HepG2 (cell line): ENCODE measurements around the gene BICRA. TPM values are rescaled to one million over a fixed set of nuclear protein-coding genes. Genes with fewer than 3 reads are reported as not detected.

Experiments
- AGO1 ChIP-seq: fragments of 200-400 bp; formaldehyde crosslinking; IDR thresholded peaks from 2 replicates; pipeline ENCODE4 v1.6.1; 2017; ENCODE audit warnings: mild to moderate bottlenecking, low read depth, low read length, moderate library complexity; ENCODE audit not compliant: poor library complexity, severe bottlenecking
- CSRNP1 ChIP-seq: sonication (generic); formaldehyde crosslinking; IDR thresholded peaks from 2 replicates; pipeline ENCODE4 v1.8.1; 2023; ENCODE audit warnings: mild to moderate bottlenecking, missing genetic modification reagents
- CTCF ChIP-seq: sonication (generic); formaldehyde crosslinking; IDR thresholded peaks from 2 replicates; pipeline ENCODE4 v1.5.0; 2020; ENCODE audit warnings: mild to moderate bottlenecking, missing genetic modification reagents, moderate library complexity
- EED ChIP-seq: sonication (generic); formaldehyde crosslinking; IDR thresholded peaks from 2 replicates; pipeline ENCODE4 v1.5.0; 2020; ENCODE audit warnings: mild to moderate bottlenecking, missing genetic modification reagents
- MAZ ChIP-seq, 2 experiments: sonication (generic) in 1 of 2; formaldehyde crosslinking in 1 of 2; IDR thresholded peaks; 2 replicates each; pipeline versions ENCODE4 v1.5.0 to v1.6.1; 2012 to 2020; ENCODE audit warnings: low read depth in 2 of 2, mild to moderate bottlenecking in 2 of 2, borderline replicate concordance in 1 of 2, improper control_type of control experiment in 1 of 2, low read length in 1 of 2, missing genetic modification reagents in 1 of 2, moderate library complexity in 1 of 2
- MED1 ChIP-seq: sonication (generic); formaldehyde crosslinking; IDR thresholded peaks from 2 replicates; pipeline ENCODE4 v1.4.0; 2020; ENCODE audit warnings: missing genetic modification reagents
- MIXL1 ChIP-seq: IDR thresholded peaks from 2 replicates; pipeline ENCODE4 v1.6.1; 2016
- MXD3 ChIP-seq: IDR thresholded peaks from 2 replicates; pipeline ENCODE4 v1.6.1; 2016; ENCODE audit warnings: mild to moderate bottlenecking, missing biosample characterization, missing genetic modification reagents
- PTBP1 ChIP-seq: fragments of 200-400 bp; formaldehyde crosslinking; IDR thresholded peaks from 2 replicates; pipeline ENCODE4 v1.6.1; 2018; ENCODE audit warnings: low read length, low read depth; ENCODE audit not compliant: poor library complexity, severe bottlenecking
- TRIM22 ChIP-seq: fragments of 450-650 bp; IDR thresholded peaks from 2 replicates; pipeline ENCODE4 v1.6.1; 2017
- ZMYM4 ChIP-seq: sonication (generic); formaldehyde crosslinking; IDR thresholded peaks from 2 replicates; pipeline ENCODE4 v1.8.1; 2023; ENCODE audit warnings: mild to moderate bottlenecking, missing genetic modification reagents
- ZNF180 ChIP-seq: sonication (generic); formaldehyde crosslinking; IDR thresholded peaks from 2 replicates; pipeline ENCODE4 v1.4.0; 2020; ENCODE audit warnings: low read depth, missing genetic modification reagents, borderline replicate concordance
- ZNF235 ChIP-seq: sonication (generic); formaldehyde crosslinking; IDR thresholded peaks from 2 replicates; pipeline ENCODE4 v1.8.1; 2023; ENCODE audit warnings: mild to moderate bottlenecking, missing genetic modification reagents, borderline replicate concordance
- ZNF317 ChIP-seq: sonication (generic); formaldehyde crosslinking; IDR thresholded peaks from 2 replicates; pipeline ENCODE4 v1.5.0; 2020; ENCODE audit warnings: mild to moderate bottlenecking, missing genetic modification reagents
- ZNF414 ChIP-seq: sonication (generic); formaldehyde crosslinking; IDR thresholded peaks from 2 replicates; pipeline ENCODE4 v1.5.0; 2020; ENCODE audit warnings: missing genetic modification reagents
- polyA plus RNA-seq, 8 experiments: library from polyadenylated mRNA; depleted of rRNA in 3 of 8; stranded (reverse) in 7 of 8; unstranded in 1 of 8; fragments of >200 nt; fragmentation: Illumina TruSeq in 4 of 8; extraction: Trizol in 4 of 8; gene quantifications; 2 replicates each; pipeline versions ENCODE4 v1.2.1 to v1.2.3, GENCODE V29; 2011 to 2016; ENCODE audit warnings: low read depth in 4 of 8, missing spikeins in 1 of 8, mixed read lengths in 1 of 8; ENCODE audit not compliant: insufficient read depth in 1 of 8
- total RNA-seq, 5 experiments: library from RNA; depleted of rRNA; stranded (reverse); fragments of >200 nt; fragmentation: Illumina TruSeq; extraction: Trizol; gene quantifications; 2 replicates each; pipeline ENCODE4 v1.2.3, GENCODE V29; 2016; ENCODE audit warnings: low read depth in 1 of 5
- TF ChIP-seq, protein P1 (sequence below): sonication (generic); formaldehyde crosslinking; IDR thresholded peaks from 2 replicates; pipeline ENCODE4; 2020; ENCODE audit warnings: missing genetic modification reagents, mild to moderate bottlenecking, borderline replicate concordance
- TF ChIP-seq, protein P2 (sequence below): sonication (generic); formaldehyde crosslinking; IDR thresholded peaks from 2 replicates; pipeline ENCODE4 v1.4.0; 2020; ENCODE audit warnings: missing genetic modification reagents

The BICRA gene
- total and polyA plus RNA-seq, 2 of the 13 experiments (the other 11 are each of a cell fraction or from before 2014, with no cell fraction given) = 0.55 to 0.71 TPM

DNA sequence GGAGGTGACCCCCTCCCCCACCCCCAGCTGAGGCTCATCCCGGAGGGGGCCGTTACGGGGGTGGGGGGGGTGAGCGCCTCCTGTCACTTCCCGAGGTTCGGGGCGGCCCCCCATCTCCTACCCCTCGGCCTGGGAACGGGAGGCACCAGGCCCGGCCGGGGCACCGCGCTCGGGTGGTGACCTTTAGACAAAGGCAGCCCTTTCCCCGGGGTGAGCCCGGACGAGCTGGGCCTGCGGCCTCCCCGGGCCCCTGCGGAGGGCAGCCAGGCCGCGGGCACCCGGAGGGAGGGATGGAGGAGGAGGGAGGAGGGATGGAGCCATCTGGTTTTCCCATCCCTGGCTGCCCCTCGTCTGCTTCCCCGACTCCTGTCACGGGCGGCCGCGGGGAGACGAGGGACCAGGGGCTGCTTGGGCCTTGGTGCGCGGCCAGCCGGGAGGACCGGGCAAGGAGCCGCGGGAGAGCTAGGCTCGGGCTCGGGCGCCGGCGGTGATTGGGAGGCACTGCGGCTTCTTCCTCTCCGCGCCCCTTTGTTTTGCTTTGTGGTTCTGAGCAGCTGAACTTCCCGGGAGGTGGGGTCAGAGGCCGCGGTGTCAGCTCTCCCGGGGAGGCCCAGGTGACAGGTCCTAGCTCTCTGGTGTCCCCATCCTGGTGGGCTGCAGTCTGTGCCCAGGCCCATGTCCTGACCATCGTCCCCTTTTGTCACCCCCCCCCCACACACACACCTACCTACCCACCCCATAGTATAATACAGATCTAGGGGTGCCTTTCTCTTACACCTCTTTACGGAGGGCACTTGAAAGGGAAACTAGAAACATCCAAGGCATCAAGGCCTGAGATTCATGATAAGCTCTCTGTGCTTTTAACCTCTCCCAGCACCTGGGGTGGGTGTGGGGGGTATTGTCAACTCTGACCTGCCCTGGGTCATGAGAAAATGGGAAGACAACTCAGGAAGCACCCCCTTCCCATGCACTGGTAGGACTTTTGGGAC is 1.3 kb downstream of the BICRA start (continued):
- TF ChIP-seq, protein P1, sequence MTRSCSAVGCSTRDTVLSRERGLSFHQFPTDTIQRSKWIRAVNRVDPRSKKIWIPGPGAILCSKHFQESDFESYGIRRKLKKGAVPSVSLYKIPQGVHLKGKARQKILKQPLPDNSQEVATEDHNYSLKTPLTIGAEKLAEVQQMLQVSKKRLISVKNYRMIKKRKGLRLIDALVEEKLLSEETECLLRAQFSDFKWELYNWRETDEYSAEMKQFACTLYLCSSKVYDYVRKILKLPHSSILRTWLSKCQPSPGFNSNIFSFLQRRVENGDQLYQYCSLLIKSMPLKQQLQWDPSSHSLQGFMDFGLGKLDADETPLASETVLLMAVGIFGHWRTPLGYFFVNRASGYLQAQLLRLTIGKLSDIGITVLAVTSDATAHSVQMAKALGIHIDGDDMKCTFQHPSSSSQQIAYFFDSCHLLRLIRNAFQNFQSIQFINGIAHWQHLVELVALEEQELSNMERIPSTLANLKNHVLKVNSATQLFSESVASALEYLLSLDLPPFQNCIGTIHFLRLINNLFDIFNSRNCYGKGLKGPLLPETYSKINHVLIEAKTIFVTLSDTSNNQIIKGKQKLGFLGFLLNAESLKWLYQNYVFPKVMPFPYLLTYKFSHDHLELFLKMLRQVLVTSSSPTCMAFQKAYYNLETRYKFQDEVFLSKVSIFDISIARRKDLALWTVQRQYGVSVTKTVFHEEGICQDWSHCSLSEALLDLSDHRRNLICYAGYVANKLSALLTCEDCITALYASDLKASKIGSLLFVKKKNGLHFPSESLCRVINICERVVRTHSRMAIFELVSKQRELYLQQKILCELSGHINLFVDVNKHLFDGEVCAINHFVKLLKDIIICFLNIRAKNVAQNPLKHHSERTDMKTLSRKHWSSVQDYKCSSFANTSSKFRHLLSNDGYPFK (CRISPR knock-in tag) = no peak; the same call in 1 of the 2 replicates
- TF ChIP-seq ZNF317 (CRISPR knock-in tag) (peak; percentile 61; the same call in 1 of the 2 replicates), ZNF414 (CRISPR knock-in tag) (0 out of 2 replicates have a peak, but pooled peaks have one; percentile 57), MED1 (peak; percentile 46; the same call in 1 of the 2 replicates), ZMYM4 (CRISPR knock-in tag) (no peak; the same call in 1 of the 2 replicates), CTCF (CRISPR knock-in tag) (peak; percentile 51), AGO1 (peak; percentile 29), PTBP1 (no peak), MIXL1 (CRISPR knock-in tag) (no peak), MAZ (IDR thresholded peaks at IDR 0.05; ENCODE audit: borderline replicate concordance, low read depth, low read length) (0 out of 2 replicates have a peak, but pooled peaks have one; percentile 47), MAZ (CRISPR knock-in tag; IDR thresholded peaks at IDR 0.05; ENCODE audit: low read depth) (no peak), MXD3 (CRISPR knock-in tag) (0 out of 2 replicates have a peak, but pooled peaks have one; percentile 28), TRIM22 (no peak), ZNF235 (CRISPR knock-in tag) (peak; percentile 60; the same call in 1 of the 2 replicates), EED (CRISPR knock-in tag) (no peak), CSRNP1 (CRISPR knock-in tag) (peak; percentile 44; the same call in 1 of the 2 replicates), ZNF180 (CRISPR knock-in tag) (no peak)
- TF ChIP-seq, protein P2, sequence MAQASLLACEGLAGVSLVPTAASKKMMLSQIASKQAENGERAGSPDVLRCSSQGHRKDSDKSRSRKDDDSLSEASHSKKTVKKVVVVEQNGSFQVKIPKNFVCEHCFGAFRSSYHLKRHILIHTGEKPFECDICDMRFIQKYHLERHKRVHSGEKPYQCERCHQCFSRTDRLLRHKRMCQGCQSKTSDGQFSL (CRISPR knock-in tag) = 0 out of 2 replicates have a peak, but pooled peaks have one; percentile 56
